HepG2 (cell line): ENCODE data around the gene HMCN1. TPM values are rescaled to one million over a fixed set of nuclear protein-coding genes. Genes with fewer than 3 reads are reported as not detected.

Source experiments
- ATAC-seq: fragments of 200-7000 bp; cut with Tn5 transposase; 3 replicates; pipeline ENCODE4 v1.9.1; 2020; ENCODE audit warnings: mild to moderate bottlenecking, moderate library complexity
- BruUV-seq: library from RNA; stranded (reverse); fragments of 400-500 nt; replicated peaks from 2 replicates; lab custom pipeline; 2021; lab: Mats Ljungman, UMichigan
- CTCF ChIA-PET: fragments of 300-600 bp; formaldehyde crosslinking; extraction: SDS; loops from one replicate; lab custom pipeline; 2021; ENCODE audit warnings: low total read pairs, inconsistent platforms, low intra/inter-chr PET ratio; lab: Yijun Ruan, JAX
- POLR2A ChIA-PET: fragments of 350-600 bp; sonication (Branson Sonifier 250); formaldehyde crosslinking; loops from one replicate; lab custom pipeline; 2020; ENCODE audit warnings: antibody characterized with exemption, inconsistent platforms; lab: Yijun Ruan, JAX
- DNase-seq: peaks from one replicate; pipeline ENCODE4 v3.0.0-alpha.2; 2015; ENCODE audit warnings: low spot score
- FAIRE-seq: peaks from 3 replicates; lab custom pipeline; 2011; peaks lifted over from hg19 to GRCh38; lab: Jason Lieb, UNC
- H2AFZ ChIP-seq: one replicate; pipeline ENCODE4 v1.6.1; 2011; ENCODE audit warnings: low read length, inconsistent platforms
- H3K27ac ChIP-seq: fragments of 300-600 bp; 3 replicates; pipeline ENCODE4 v1.8.0; 2011; ENCODE audit warnings: mixed run types, mild to moderate bottlenecking, mixed read lengths, low read length, inconsistent platforms; ENCODE audit not compliant: insufficient read depth; ENCODE audit errors: extremely low read length
- H3K27me3 ChIP-seq, 2 experiments: fragments of 200-600 bp in 1 of 2; 2 replicates in 1 of 2; 3 replicates in 1 of 2; pipeline versions ENCODE4 v1.6.0 to v1.8.0; 2011; ENCODE audit warnings: low read length in 2 of 2, mild to moderate bottlenecking in 2 of 2, moderate library complexity in 2 of 2, inconsistent platforms in 1 of 2; ENCODE audit not compliant: insufficient read depth in 2 of 2, control insufficient read depth in 1 of 2
- H3K36me3 ChIP-seq, 2 experiments: fragments of 200-600 bp in 1 of 2; replicated peaks in 1 of 2; 2 replicates in 1 of 2; 3 replicates in 1 of 2; pipeline versions ENCODE4 v1.5.1 to v1.8.0; 2011; ENCODE audit warnings: low read length in 2 of 2, inconsistent platforms in 1 of 2; ENCODE audit not compliant: insufficient read depth in 2 of 2, control insufficient read depth in 1 of 2
- H3K4me1 ChIP-seq: 2 replicates; pipeline ENCODE4 v1.5.1; 2012; ENCODE audit warnings: low read length, inconsistent platforms; ENCODE audit not compliant: insufficient read depth
- H3K4me2 ChIP-seq: 2 replicates; pipeline ENCODE4 v1.6.0; 2011; ENCODE audit warnings: low read depth, low read length, inconsistent platforms
- H3K4me3 ChIP-seq, 3 experiments: fragments of 200-600 bp in 1 of 3; sonication (generic), shearing (Covaris generic) in 1 of 3; replicated peaks in 1 of 3; 2 replicates each; pipeline ENCODE4 v1.5.1; 2011 to 2016; ENCODE audit warnings: low read length in 3 of 3, inconsistent platforms in 2 of 3, low read depth in 2 of 3, mild to moderate bottlenecking in 2 of 3, control low read depth in 1 of 3, mixed read lengths in 1 of 3; ENCODE audit not compliant: insufficient read depth in 1 of 3
- H3K79me2 ChIP-seq: one replicate; pipeline ENCODE4 v1.6.1; 2011; ENCODE audit warnings: low read length, inconsistent platforms; ENCODE audit not compliant: insufficient read depth
- H3K9ac ChIP-seq: 2 replicates; pipeline ENCODE4 v1.6.0; 2011; ENCODE audit warnings: mild to moderate bottlenecking, low read depth, low read length, inconsistent platforms; ENCODE audit not compliant: insufficient read depth
- H3K9me3 ChIP-seq: 2 replicates; pipeline ENCODE4 v1.5.1; 2012; ENCODE audit warnings: mild to moderate bottlenecking, low read length
- H4K20me1 ChIP-seq: 2 replicates; pipeline ENCODE4 v1.6.0; 2011; ENCODE audit warnings: inconsistent platforms, mild to moderate bottlenecking, low read length, moderate library complexity; ENCODE audit not compliant: insufficient read depth
- ARID2 ChIP-seq: sonication (generic); formaldehyde crosslinking; IDR thresholded peaks from 2 replicates; pipeline ENCODE4 v1.8.1; 2022; ENCODE audit warnings: mild to moderate bottlenecking, missing genetic modification reagents, borderline replicate concordance
- CHD2 ChIP-seq: IDR thresholded peaks from 2 replicates; pipeline ENCODE4 v1.6.1; 2011; ENCODE audit warnings: low read depth, low read length, improper control_type of control experiment
- KLF6 ChIP-seq: IDR thresholded peaks from 2 replicates; pipeline ENCODE4 v1.8.0; 2016; ENCODE audit warnings: missing biosample characterization, missing genetic modification reagents
- NRL ChIP-seq: sonication (generic); formaldehyde crosslinking; IDR thresholded peaks from 2 replicates; pipeline ENCODE4 v1.5.0; 2020; ENCODE audit warnings: missing genetic modification reagents, mild to moderate bottlenecking, moderate library complexity, borderline replicate concordance
- PLRG1 ChIP-seq: fragments of 450-650 bp; conservative IDR thresholded peaks from 2 replicates; pipeline ENCODE4 v1.6.1; 2016
- ZFP82 ChIP-seq: sonication (generic); formaldehyde crosslinking; IDR thresholded peaks from 2 replicates; pipeline ENCODE4 v1.5.1; 2020; ENCODE audit warnings: mild to moderate bottlenecking, missing genetic modification reagents, borderline replicate concordance
- ZFP90 ChIP-seq: sonication (generic); formaldehyde crosslinking; IDR thresholded peaks from 2 replicates; pipeline ENCODE4 v1.8.0; 2022; ENCODE audit warnings: missing genetic modification reagents, mild to moderate bottlenecking, inconsistent platforms, borderline replicate concordance
- ZHX2 ChIP-seq, 2 experiments: sonication (generic) in 1 of 2; formaldehyde crosslinking in 1 of 2; IDR thresholded peaks; 2 replicates each; pipeline versions ENCODE4 v1.6.1 to v1.9.0; 2014 to 2022; ENCODE audit warnings: antibody characterized with exemption in 1 of 2, borderline replicate concordance in 1 of 2, inconsistent platforms in 1 of 2, low read depth in 1 of 2, missing genetic modification reagents in 1 of 2
- ZNF17 ChIP-seq: sonication (generic); formaldehyde crosslinking; IDR thresholded peaks from 2 replicates; pipeline ENCODE4 v1.5.0; 2020; ENCODE audit warnings: mild to moderate bottlenecking, missing genetic modification reagents
- ZNF354B ChIP-seq: sonication (generic); formaldehyde crosslinking; IDR thresholded peaks from 2 replicates; pipeline ENCODE4 v1.8.0; 2022; ENCODE audit warnings: mild to moderate bottlenecking, missing genetic modification reagents
- ZNF496 ChIP-seq: sonication (generic); formaldehyde crosslinking; IDR thresholded peaks from 2 replicates; pipeline ENCODE4 v1.8.1; 2023; ENCODE audit warnings: mild to moderate bottlenecking, moderate library complexity, missing genetic modification reagents; ENCODE audit not compliant: insufficient replicate concordance
- ZNF567 ChIP-seq: sonication (generic); formaldehyde crosslinking; IDR thresholded peaks from 2 replicates; pipeline ENCODE4 v1.8.1; 2023; ENCODE audit warnings: mild to moderate bottlenecking, missing genetic modification reagents, borderline replicate concordance
- ZNF589 ChIP-seq: sonication (generic); formaldehyde crosslinking; conservative IDR thresholded peaks from 2 replicates; pipeline ENCODE4 v1.8.0; 2022; ENCODE audit warnings: mild to moderate bottlenecking, moderate library complexity, missing genetic modification reagents
- ZNF670 ChIP-seq: sonication (generic); formaldehyde crosslinking; IDR thresholded peaks from 2 replicates; pipeline ENCODE4 v1.8.0; 2022; ENCODE audit warnings: mild to moderate bottlenecking, missing genetic modification reagents, borderline replicate concordance
- WGBS: methylation state at CpG from one replicate; pipeline ENCODE4 v1.1.6; 2017; ENCODE audit warnings: low lambda C conversion rate; 5-methylcytosine and 5-hydroxymethylcytosine counted together
- in situ Hi-C: cut with HindIII; loops from 2 replicates; pipeline ENCODE4 v1.10.0; 2017; ENCODE audit warnings: low pct_unique_long_range_greater_than_20kb; ENCODE audit not compliant: extremely low pct_ligation_motif_present
- intact Hi-C: fragments of 100-400 bp; cut with micrococcal nuclease; formaldehyde crosslinking; loops from one replicate; pipeline ENCODE4 v1.10.0; 2022; ENCODE audit not compliant: unreplicated experiment
- polyA plus RNA-seq, 8 experiments: library from polyadenylated mRNA; depleted of rRNA in 3 of 8; stranded (reverse) in 7 of 8; unstranded in 1 of 8; fragments of >200 nt; fragmentation: Illumina TruSeq in 4 of 8; extraction: Trizol in 4 of 8; gene quantifications; 2 replicates each; pipeline versions ENCODE4 v1.2.1 to v1.2.3, GENCODE V29; 2011 to 2016; ENCODE audit warnings: low read depth in 4 of 8, missing spikeins in 1 of 8, mixed read lengths in 1 of 8; ENCODE audit not compliant: insufficient read depth in 1 of 8
- total RNA-seq, 5 experiments: library from RNA; depleted of rRNA; stranded (reverse); fragments of >200 nt; fragmentation: Illumina TruSeq; extraction: Trizol; gene quantifications; 2 replicates each; pipeline ENCODE4 v1.2.3, GENCODE V29; 2016; ENCODE audit warnings: low read depth in 1 of 5

Gene HMCN1
- total and polyA plus RNA-seq, 2 of the 13 experiments (the other 11 are each of a cell fraction or from before 2014, with no cell fraction given) = 0.03 TPM; not detected in 1

GRCh38 chr1:186118724-186119123 lies 384.5 kb downstream of the HMCN1 start (continued):
- no peak for TF ChIP-seq KLF6 (CRISPR knock-in tag)
- no peak for TF ChIP-seq ZNF589
- no peak for TF ChIP-seq NRL (CRISPR knock-in tag)
- no peak for TF ChIP-seq ZHX2 (IDR thresholded peaks at IDR 0.05; ENCODE audit: low read depth)
- TF ChIP-seq ZHX2 (CRISPR knock-in tag; IDR thresholded peaks at IDR 0.05; ENCODE audit: borderline replicate concordance) = no peak
- no peak for TF ChIP-seq PLRG1
- no peak for TF ChIP-seq ZNF567 (CRISPR knock-in tag)
- TF ChIP-seq ZNF354B = no peak

GRCh38 chr1:186122837-186123236 lies 388.6 kb downstream of the HMCN1 start:
- no peaks in the 10 kb centered on the region for H3K36me3 ChIP-seq
- DNase-seq (no peak), ATAC-seq (no peak), FAIRE-seq (no peak)
- no TSS peak for BruUV-seq
- no peak overlapping the region for H3K27ac ChIP-seq
- no peak overlapping the region for H3K9ac ChIP-seq
- no peak overlapping the region for H3K4me2 ChIP-seq
- H2AFZ ChIP-seq = no peak overlapping the region
- no peaks in the 10 kb centered on the region for H3K4me1 ChIP-seq
- H3K9me3 ChIP-seq = no peaks in the 10 kb centered on the region
- no peaks in the 10 kb centered on the region for H3K79me2 ChIP-seq
- CTCF ChIA-PET = no interaction called here
- H4K20me1 ChIP-seq = no peaks in the 10 kb centered on the region
- WGBS = 41% methylated on average over 9 of the region's 9 CpGs
- in situ Hi-C loops (no loop called here), intact Hi-C loops (no loop called here)
- no peaks in the 10 kb centered on the region; a peak in 1 of 5 replicates for H3K27me3 ChIP-seq
- POLR2A ChIA-PET = no interaction called here
- H3K4me3 ChIP-seq = no peak overlapping the region
- TF ChIP-seq ARID2 (CRISPR knock-in tag) = no peak
- TF ChIP-seq ZFP82 (CRISPR knock-in tag) = no peak
- no peak for TF ChIP-seq CHD2
- no peak for TF ChIP-seq ZNF17 (CRISPR knock-in tag)
- no peak for TF ChIP-seq ZNF496 (CRISPR knock-in tag)
- TF ChIP-seq ZNF670 (CRISPR knock-in tag) = no peak
- TF ChIP-seq ZFP90 = no peak
